H9 (cell line): Measurements from ENCODE around the gene FGF9. TPM values are rescaled to one million over a fixed set of nuclear protein-coding genes. Genes with fewer than 3 reads are reported as not detected.
A peak's percentile ranks its signal among the peaks of the same experiment; 100 is the strongest.

ENCODE experiments used
- DNase-seq: peaks from one replicate; pipeline ENCODE4 v3.0.0-alpha.2; 2017
- H2AFZ ChIP-seq: one replicate; pipeline ENCODE4 v1.6.1; 2013; ENCODE audit warnings: mild to moderate bottlenecking, low read length, control low read depth, moderate library complexity
- H2AK5ac ChIP-seq: 2 replicates; pipeline ENCODE4 v1.6.1; 2013; ENCODE audit warnings: low read length, control low read depth, mixed read lengths; ENCODE audit not compliant: insufficient read length
- H2BK120ac ChIP-seq: one replicate; pipeline ENCODE4 v1.6.1; 2013; ENCODE audit warnings: low read depth, mild to moderate bottlenecking, low read length, control low read depth, inconsistent platforms; ENCODE audit not compliant: poor library complexity, severe bottlenecking
- H2BK12ac ChIP-seq: 2 replicates; pipeline ENCODE4 v1.6.1; 2013; ENCODE audit warnings: low read length, control low read depth, mixed read lengths, low read depth; ENCODE audit not compliant: insufficient read length
- H2BK15ac ChIP-seq: 2 replicates; pipeline ENCODE4 v1.6.1; 2013; ENCODE audit warnings: low read depth, low read length, control low read depth
- H2BK20ac ChIP-seq: one replicate; pipeline ENCODE4 v1.6.1; 2013; ENCODE audit warnings: low read depth, mild to moderate bottlenecking, low read length, control low read depth, inconsistent platforms; ENCODE audit not compliant: poor library complexity, severe bottlenecking
- H2BK5ac ChIP-seq: 2 replicates; pipeline ENCODE4 v1.6.1; 2013; ENCODE audit warnings: low read length, control low read depth, mixed read lengths; ENCODE audit not compliant: insufficient read length
- H3K14ac ChIP-seq: 2 replicates; pipeline ENCODE4 v1.6.1; 2013; ENCODE audit warnings: low read length, control low read depth; ENCODE audit not compliant: insufficient read depth
- H3K18ac ChIP-seq: 2 replicates; pipeline ENCODE4 v1.6.1; 2013; ENCODE audit warnings: low read depth, mild to moderate bottlenecking, mixed read lengths, low read length, control low read depth; ENCODE audit not compliant: insufficient read length
- H3K23ac ChIP-seq: 2 replicates; pipeline ENCODE4 v1.6.1; 2013; ENCODE audit warnings: low read length, control low read depth, mixed read lengths, low read depth; ENCODE audit not compliant: insufficient read length
- H3K23me2 ChIP-seq: 2 replicates; pipeline ENCODE4 v1.6.1; 2013; ENCODE audit warnings: low read depth, mild to moderate bottlenecking, mixed read lengths, low read length, control low read depth; ENCODE audit not compliant: insufficient read length, poor library complexity, severe bottlenecking
- H3K27ac ChIP-seq: 2 replicates; pipeline ENCODE4 v1.5.1; 2013; ENCODE audit warnings: low read length, control low read depth, mixed read lengths, low read depth; ENCODE audit not compliant: insufficient read length
- H3K27me3 ChIP-seq: 2 replicates; pipeline ENCODE4 v1.6.1; 2013; ENCODE audit warnings: low read length, control low read depth, inconsistent platforms; ENCODE audit not compliant: insufficient read depth
- H3K4ac ChIP-seq: 2 replicates; pipeline ENCODE4 v1.6.1; 2013; ENCODE audit warnings: low read depth, mild to moderate bottlenecking, control low read depth, inconsistent platforms, low read length, moderate library complexity
- H3K4me1 ChIP-seq: 2 replicates; pipeline ENCODE4 v1.6.1; 2013; ENCODE audit warnings: low read length, control low read depth, inconsistent platforms; ENCODE audit not compliant: insufficient read depth
- H3K4me2 ChIP-seq: 2 replicates; pipeline ENCODE4 v1.6.1; 2013; ENCODE audit warnings: low read length, control low read depth, mixed read lengths; ENCODE audit not compliant: insufficient read length, insufficient read depth
- H3K56ac ChIP-seq: 2 replicates; pipeline ENCODE4 v1.6.1; 2013; ENCODE audit warnings: low read depth, mild to moderate bottlenecking, mixed read lengths, low read length, control low read depth; ENCODE audit not compliant: insufficient read length
- H3K79me1 ChIP-seq: 2 replicates; pipeline ENCODE4 v1.6.1; 2013; ENCODE audit warnings: low read depth, mild to moderate bottlenecking, moderate library complexity, low read length, control low read depth, inconsistent platforms; ENCODE audit not compliant: insufficient read depth, poor library complexity, severe bottlenecking
- H3K79me2 ChIP-seq: 2 replicates; pipeline ENCODE4 v1.6.1; 2013; ENCODE audit warnings: low read length, control low read depth, inconsistent platforms; ENCODE audit not compliant: insufficient read depth
- H3K9ac ChIP-seq: 2 replicates; pipeline ENCODE4 v1.6.1; 2013; ENCODE audit warnings: low read length, control low read depth, mixed read lengths; ENCODE audit not compliant: insufficient read length; ENCODE audit errors: extremely low read depth
- H3K9me3 ChIP-seq: one replicate; pipeline ENCODE4 v1.6.1; 2013; ENCODE audit warnings: low read depth, low read length, inconsistent platforms; ENCODE audit not compliant: control insufficient read depth
- H3T11ph ChIP-seq: one replicate; pipeline ENCODE4 v1.6.1; 2013; ENCODE audit warnings: mild to moderate bottlenecking, low read length, control low read depth, inconsistent platforms
- H4K20me1 ChIP-seq: one replicate; pipeline ENCODE4 v1.6.1; 2013; ENCODE audit not compliant: control insufficient read depth, insufficient read length, insufficient read depth
- H4K5ac ChIP-seq: 2 replicates; pipeline ENCODE4 v1.6.1; 2013; ENCODE audit warnings: low read depth, mild to moderate bottlenecking, mixed read lengths, low read length, control low read depth; ENCODE audit not compliant: insufficient read length
- H4K8ac ChIP-seq: replicated peaks from 2 replicates; pipeline ENCODE4 v1.6.1; 2013; ENCODE audit warnings: low read length, control low read depth, mixed read lengths, low read depth; ENCODE audit not compliant: insufficient read length
- H4K91ac ChIP-seq: 2 replicates; pipeline ENCODE4 v1.6.1; 2013; ENCODE audit warnings: low read depth, mild to moderate bottlenecking, moderate library complexity, mixed read lengths, low read length, control low read depth; ENCODE audit not compliant: insufficient read length
- H3K27ac Mint-ChIP-seq, 3 experiments: 2 replicates in 2 of 3; 3 replicates in 1 of 3; pipeline ENCODE4 v1.8.0; 2020 to 2021; ENCODE audit warnings: mixed read lengths in 3 of 3, mild to moderate bottlenecking in 1 of 3, moderate library complexity in 1 of 3
- H3K27me3 Mint-ChIP-seq: 2 replicates; pipeline ENCODE4 v1.8.0; 2021; ENCODE audit warnings: low read depth, mild to moderate bottlenecking, moderate library complexity, mixed read lengths
- H3K36me3 Mint-ChIP-seq, 3 experiments: 2 replicates in 2 of 3; 3 replicates in 1 of 3; pipeline ENCODE4 v1.8.0; 2020 to 2021; ENCODE audit warnings: low read depth in 3 of 3, mixed read lengths in 3 of 3; ENCODE audit not compliant: insufficient read depth in 1 of 3
- H3K4me1 Mint-ChIP-seq, 2 experiments: 2 replicates each; pipeline ENCODE4 v1.8.0; 2020; ENCODE audit warnings: mixed read lengths in 2 of 2
- H3K4me3 Mint-ChIP-seq, 2 experiments: 2 replicates in 1 of 2; 3 replicates in 1 of 2; pipeline ENCODE4 v1.8.0; 2020 to 2021; ENCODE audit warnings: mild to moderate bottlenecking in 2 of 2, mixed read lengths in 2 of 2, moderate library complexity in 1 of 2
- H3K9me3 Mint-ChIP-seq, 2 experiments: 2 replicates in 1 of 2; 3 replicates in 1 of 2; pipeline ENCODE4 v1.8.0; 2020; ENCODE audit warnings: mild to moderate bottlenecking in 2 of 2, mixed read lengths in 2 of 2, moderate library complexity in 1 of 2
- WGBS: extraction: QIAGEN DNeasy Blood & Tissue Kit; methylation state at CpG from one replicate; pipeline ENCODE4 v1.1.7; 2013; ENCODE audit warnings: missing lambda C conversion rate, low lambda C conversion rate, mixed read lengths; ENCODE audit not compliant: insufficient read length; ENCODE audit errors: extremely low coverage; 5-methylcytosine and 5-hydroxymethylcytosine counted together
- total RNA-seq: library from RNA; stranded (reverse); gene quantifications from 2 replicates; pipeline ENCODE4 v1.2.1, GENCODE V29; 2021
- TF ChIP-seq, protein P1 (sequence below): fragments of 200-600 bp; sonication (generic); conservative IDR thresholded peaks from 3 replicates; pipeline ENCODE4 v1.8.0; 2021; ENCODE audit warnings: antibody characterized with exemption, mild to moderate bottlenecking

Gene FGF9
- total RNA-seq, 1 experiment from 2014 or later: 0.22 TPM

GRCh38 chr13:21668732-21669275, 2.1 kb upstream of the FGF9 start:
- Histone ChIP-seq H3K18ac (no peak overlapping the region), H4K20me1 (no peaks in the 10 kb centered on the region), H3K79me2 (no peaks in the 10 kb centered on the region), H4K5ac (no peak overlapping the region), H3K4me1 (peaks cover 8% of the 10 kb centered on the region; the same call in 1 of the 2 replicates), H3K14ac (no peak overlapping the region), H2BK5ac (no peak overlapping the region), H2BK12ac (no peak overlapping the region), H3K79me1 (no peaks in the 10 kb centered on the region), H2BK15ac (no peak overlapping the region), H3K9me3 (no peaks in the 10 kb centered on the region), H2BK20ac (no peak overlapping the region), H3K27me3 (peaks cover 45% of the 10 kb centered on the region), H2AK5ac (no peak overlapping the region), H2AFZ (no peak overlapping the region), H3K27ac (no peak overlapping the region), H3K23me2 (peaks cover 20% of the 10 kb centered on the region), H3K23ac (no peak overlapping the region), H3K9ac (no peak overlapping the region), H4K91ac (no peak overlapping the region), H2BK120ac (no peak overlapping the region), H3T11ph (no peak overlapping the region), H4K8ac (no peak overlapping the region), H3K4me2 (peak overlapping the region; percentile 99), H3K4ac (no peak overlapping the region), H3K56ac (no peak overlapping the region)
- peaks cover 0 to 2% of the 10 kb centered on the region in 2 experiments; a peak in 2 of 5 replicates for H3K9me3 Mint-ChIP-seq
- TF ChIP-seq, protein P1, sequence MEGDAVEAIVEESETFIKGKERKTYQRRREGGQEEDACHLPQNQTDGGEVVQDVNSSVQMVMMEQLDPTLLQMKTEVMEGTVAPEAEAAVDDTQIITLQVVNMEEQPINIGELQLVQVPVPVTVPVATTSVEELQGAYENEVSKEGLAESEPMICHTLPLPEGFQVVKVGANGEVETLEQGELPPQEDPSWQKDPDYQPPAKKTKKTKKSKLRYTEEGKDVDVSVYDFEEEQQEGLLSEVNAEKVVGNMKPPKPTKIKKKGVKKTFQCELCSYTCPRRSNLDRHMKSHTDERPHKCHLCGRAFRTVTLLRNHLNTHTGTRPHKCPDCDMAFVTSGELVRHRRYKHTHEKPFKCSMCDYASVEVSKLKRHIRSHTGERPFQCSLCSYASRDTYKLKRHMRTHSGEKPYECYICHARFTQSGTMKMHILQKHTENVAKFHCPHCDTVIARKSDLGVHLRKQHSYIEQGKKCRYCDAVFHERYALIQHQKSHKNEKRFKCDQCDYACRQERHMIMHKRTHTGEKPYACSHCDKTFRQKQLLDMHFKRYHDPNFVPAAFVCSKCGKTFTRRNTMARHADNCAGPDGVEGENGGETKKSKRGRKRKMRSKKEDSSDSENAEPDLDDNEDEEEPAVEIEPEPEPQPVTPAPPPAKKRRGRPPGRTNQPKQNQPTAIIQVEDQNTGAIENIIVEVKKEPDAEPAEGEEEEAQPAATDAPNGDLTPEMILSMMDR: no peak
- peak; percentile 47 for DNase-seq
- no CpG with 5 or more reads among the region's 23 CpGs for WGBS
- peaks cover 32 to 38% of the 10 kb centered on the region in 2 experiments for H3K4me1 Mint-ChIP-seq
- no peaks in the 10 kb centered on the region for H3K36me3 Mint-ChIP-seq
- H3K27ac Mint-ChIP-seq: no peak overlapping the region
- H3K27me3 Mint-ChIP-seq: peaks cover 70% of the 10 kb centered on the region
- peak overlapping the region; percentile 76 to 93 for H3K4me3 Mint-ChIP-seq
